Measurements from ENCODE around the gene OGFOD3.
A peak's percentile ranks its signal among the peaks of the same experiment; 100 is the strongest.
"Not testable (repeated sequence)": the region's sequence is repeated elsewhere in the genome, so short reads cannot be mapped to it uniquely, and the experiment has no call there.

The OGFOD3 gene

GRCh38 chr17:82433560-82434215 is 15.3 kb upstream of the OGFOD3 start:
- DNase-seq (ENCODE audit: low spot score), result no peak

GRCh38 chr17:82432017-82432416 is 13.6 kb upstream of the OGFOD3 start:
- DNase-seq (ENCODE audit: low spot score), result no peak

DNA sequence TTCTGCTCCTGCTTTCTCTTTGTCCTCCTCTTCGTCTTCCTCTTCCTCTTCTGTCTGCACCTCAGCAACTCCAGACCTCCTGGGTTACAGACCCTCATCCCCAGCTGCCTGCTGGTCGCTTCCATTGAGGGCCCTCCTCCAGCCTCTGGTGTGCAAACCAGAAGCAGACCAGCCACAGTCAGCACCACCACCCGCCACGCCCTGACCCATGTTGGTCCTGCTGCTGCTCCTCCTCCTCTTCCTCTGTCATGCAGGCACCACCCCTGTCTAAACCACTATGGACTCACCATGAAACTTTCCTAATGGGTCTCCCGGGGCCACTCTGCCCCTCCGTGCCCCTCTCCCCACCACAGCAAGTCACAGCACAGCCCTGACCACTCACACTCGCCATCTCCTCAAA is 11.4 kb upstream of the OGFOD3 start:
- DNase-seq (ENCODE audit: low spot score), result no peak

GRCh38 chr17:82428546-82428945 is 10.2 kb upstream of the OGFOD3 start:
- no peak for DNase-seq (ENCODE audit: low spot score)

- no peak for DNase-seq (ENCODE audit: low spot score)
Observed at GRCh38 chr17:82424863-82425159, 6.4 kb upstream of the OGFOD3 start.

GRCh38 chr17:82424001-82424862 is 5.8 kb upstream of the OGFOD3 start:
- peak; percentile 72 for DNase-seq (ENCODE audit: low spot score)

- peak; percentile 64 for DNase-seq (ENCODE audit: low spot score)
Observed at GRCh38 chr17:82419540-82419939, 1.2 kb upstream of the OGFOD3 start.

DNA sequence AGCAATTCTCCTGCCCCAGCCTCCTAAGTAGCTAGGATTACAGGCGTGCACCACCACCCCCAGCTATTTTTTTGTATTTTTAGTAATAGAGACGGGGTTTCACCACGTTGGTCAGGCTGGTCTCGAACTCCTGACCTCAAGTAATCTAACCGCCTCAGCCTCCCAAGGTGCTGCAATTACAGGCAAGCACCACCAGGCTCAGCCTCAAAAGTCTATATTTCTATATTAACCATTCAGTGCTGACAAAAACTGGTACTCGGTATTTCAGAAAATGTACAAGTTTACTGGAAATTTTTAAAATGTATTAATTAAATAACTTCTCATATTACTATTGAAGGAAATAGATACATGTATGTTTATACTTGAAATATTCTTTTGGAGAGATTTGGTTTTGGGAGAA is 1.6 kb downstream of the OGFOD3 start:
- no peak for DNase-seq (ENCODE audit: low spot score)

DNA sequence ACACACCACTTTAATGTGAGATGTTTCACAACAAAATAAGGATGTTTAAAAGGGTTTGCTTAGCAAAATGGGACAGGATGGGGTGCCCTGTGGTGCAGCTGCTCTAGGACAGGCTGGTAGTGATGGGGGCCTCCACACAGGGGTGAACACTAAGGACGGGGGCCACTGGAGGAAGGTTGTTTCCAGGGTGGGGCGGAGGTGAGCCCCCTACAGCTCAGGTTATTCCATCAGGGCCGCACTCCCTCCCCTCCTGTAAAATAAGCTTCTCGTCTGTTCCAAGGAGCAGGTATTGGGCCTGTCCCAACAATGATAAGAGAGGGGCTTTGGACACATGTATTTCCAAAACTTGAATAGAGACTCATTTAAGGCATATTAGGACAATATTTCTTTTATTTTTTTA is 2.1 kb downstream of the OGFOD3 start:
- no peak for DNase-seq (ENCODE audit: low spot score)

GRCh38 chr17:82415786-82416185 is 2.6 kb downstream of the OGFOD3 start:
- no peak for DNase-seq (ENCODE audit: low spot score)

DNA sequence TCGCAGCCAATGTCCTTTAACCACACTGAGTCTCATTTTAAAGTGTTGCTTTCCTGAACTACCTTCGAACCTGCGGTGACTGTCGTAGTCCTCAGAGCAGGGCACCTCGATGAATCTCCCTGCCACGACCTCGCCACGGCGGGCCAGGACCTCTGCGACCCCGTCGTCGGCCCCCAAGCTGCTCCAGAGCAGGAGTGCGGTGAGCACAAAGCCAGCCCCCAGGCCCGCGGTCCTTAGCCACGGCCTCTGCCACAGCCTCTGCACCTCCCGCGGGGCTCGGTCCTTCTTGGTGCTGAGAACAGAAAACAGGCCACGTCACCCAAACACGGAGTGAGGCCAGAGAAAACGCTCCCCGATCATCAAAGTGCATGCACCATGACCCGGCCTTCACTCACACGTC is 3.0 kb downstream of the OGFOD3 start:
- no peak for DNase-seq (ENCODE audit: low spot score)

DNA sequence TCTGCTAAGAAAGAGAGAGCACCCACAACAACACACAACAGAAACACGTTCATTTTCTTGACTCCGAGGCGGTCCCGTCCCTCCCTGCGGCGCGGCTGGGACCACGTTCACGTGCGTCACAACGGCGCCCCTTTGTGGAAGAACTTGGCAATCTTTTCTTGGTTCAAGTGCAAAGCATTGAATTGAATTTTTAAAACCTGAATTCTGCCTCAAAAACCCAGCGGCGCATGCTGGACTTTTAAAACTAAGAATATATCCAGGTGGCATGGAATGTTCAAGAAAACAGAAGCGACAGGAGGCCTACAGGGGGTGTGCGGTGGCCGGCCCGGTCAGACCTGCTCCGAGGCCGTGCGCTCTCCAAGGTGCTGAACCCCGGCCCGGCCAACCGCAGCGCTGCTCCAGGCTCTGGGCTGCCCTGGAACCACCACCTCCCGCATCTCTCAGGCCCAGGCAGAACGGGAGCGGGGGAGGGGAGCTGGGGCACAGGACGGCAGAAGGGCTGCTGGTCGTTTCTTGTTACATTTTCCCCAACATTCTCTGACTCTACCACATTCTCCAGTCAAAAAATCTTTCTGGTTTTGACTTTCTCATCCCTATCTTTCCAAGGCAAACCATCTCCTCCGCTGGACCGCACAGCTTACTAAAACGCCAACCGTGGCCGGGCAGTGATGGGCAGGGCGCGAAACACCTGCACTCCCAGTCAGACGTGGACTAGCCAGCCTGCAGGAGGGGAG is 3.7 kb downstream of the OGFOD3 start:
- peak; percentile 70 for DNase-seq (ENCODE audit: low spot score)

DNA sequence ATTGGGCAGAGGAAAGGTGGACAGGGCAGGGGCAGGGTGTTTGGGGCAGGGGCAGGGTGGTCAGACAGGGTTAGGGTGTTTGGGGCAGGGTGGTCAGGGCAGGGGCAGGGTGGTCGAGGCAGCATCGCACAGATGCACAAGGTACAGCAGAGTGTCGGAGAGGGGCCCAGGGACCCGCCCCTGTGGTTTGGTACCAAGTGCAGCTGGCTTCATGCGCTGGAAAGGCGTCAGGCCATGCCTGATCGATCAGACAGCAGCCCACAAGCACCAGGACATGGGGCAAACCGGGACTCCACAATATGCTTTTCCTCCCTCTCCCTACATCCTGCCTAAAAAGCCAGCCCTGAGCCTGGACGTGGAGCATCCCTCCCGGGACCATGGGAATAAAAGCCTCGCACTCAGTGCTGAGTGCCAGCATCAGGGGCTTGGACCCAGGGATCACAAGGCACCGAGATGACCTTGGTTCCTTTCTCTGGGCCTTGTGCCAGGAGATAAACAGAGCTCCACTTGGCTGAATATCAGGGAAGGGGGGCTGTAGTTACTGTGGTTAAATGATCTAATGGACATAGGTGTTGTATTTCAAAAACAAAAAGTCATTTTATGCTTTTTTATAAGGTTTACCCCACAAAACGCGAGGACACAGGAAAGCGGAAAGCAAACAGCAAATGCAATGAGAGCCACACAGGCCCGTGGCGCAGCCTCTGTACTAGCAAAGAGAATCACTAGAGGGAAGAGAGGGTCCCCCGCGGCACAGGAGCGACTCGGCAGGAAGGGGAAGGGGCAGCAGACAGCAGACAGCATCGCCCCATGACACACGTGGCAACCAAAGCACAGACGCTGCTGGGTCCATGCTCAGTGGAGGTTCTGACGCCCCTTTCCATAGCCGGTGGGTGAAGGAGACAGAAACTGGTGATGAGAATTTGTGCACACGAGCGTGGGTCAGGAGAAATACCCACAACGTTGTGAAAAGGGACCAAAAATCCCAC is 5.6 kb downstream of the OGFOD3 start:
- DNase-seq (ENCODE audit: low spot score), result no peak

- not testable (repeated sequence) for DNase-seq (ENCODE audit: low spot score)
Observed at GRCh38 chr17:82412081-82412480, 6.3 kb downstream of the OGFOD3 start.

DNA sequence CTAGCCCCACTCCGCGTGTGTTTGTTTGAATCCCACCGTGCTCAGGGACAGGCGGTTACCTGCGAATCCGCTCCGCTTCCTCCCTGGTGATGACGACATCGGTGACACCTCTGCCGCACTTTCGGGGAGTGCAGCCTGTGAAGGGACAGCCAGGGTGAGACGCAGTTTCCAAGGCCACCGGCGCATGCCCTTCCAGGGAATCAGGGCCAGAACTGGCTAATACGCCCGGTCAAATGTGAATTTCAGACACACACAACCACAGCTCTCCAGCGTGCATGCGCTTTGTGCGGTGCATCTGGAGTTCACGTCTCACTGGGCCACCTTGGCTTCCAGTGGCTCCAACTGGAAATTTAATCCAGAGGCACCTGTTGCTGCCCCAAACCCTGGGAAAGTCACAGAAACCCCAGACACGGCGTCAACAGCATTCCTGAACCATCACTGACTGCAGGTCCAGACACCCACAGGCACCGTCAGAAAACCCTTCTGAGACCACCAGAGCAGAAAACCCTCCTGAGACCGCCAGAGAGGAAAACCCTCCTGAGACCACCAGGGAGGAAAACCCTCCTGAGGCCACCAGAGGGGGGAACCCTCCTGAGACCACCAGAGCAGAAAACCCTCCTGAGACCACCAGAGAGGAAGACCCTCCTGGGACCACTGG is 6.9 kb downstream of the OGFOD3 start:
- no peak for DNase-seq (ENCODE audit: low spot score)

DNA sequence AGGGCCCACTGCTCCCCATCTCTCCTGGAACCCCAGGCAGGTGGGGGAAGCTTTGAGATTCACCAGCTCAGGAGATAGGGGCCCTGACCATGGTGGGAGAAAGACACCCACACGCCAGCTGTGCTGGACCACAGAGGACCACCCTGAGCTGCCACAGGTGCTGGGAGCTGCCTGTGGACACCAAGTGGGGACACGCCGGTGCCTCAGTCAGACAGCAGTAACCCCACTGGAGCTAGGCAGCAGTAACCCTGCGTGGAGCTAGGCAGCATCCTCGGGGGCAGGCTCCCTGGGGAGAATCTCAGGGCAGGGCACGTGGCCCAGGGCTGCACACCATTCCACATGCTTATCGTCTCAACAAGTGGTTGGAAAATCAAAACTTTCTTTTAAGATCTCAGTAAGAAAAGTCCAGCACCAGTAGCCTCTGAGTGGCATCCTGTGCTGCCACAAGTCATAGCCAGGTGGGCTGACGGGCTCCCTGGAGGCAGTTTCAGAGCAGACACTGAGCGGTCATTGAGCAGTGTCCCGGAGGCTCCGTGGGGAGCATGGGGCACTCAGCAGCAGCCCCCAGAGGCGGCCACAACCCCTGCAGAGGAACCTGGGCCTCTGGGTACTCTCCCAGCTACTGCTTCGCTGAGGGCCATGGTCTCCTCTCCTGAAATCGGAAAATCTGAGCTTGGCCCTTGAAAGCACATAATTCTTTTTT is 8.2 kb downstream of the OGFOD3 start:
- DNase-seq (ENCODE audit: low spot score), result no peak

- DNase-seq (ENCODE audit: low spot score), result no peak
Observed at GRCh38 chr17:82408938-82409318, 9.5 kb downstream of the OGFOD3 start.

- no peak for DNase-seq (ENCODE audit: low spot score)
Observed at GRCh38 chr17:82408288-82408937, 10.0 kb downstream of the OGFOD3 start.

DNA sequence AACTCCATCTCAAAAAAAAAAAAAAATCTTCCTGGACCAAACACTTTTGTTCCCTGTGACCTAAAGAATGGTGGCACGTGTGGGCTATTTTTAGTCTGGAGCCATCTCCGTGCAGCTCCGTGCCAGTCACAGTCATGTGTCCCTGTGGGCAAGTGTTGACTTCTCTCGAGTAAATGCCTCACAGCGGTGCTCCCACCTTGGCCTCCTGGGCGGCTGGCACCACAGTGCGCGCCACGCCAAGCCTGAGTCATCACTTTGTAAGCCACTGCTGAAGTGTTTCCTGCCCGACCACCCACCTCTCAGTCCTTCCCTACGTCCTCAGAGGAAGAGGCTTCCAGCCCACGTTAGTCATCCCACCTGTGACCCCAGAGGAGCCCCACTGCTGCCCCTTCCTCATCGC is 11.1 kb downstream of the OGFOD3 start:
- DNase-seq (ENCODE audit: low spot score), result no peak

DNA sequence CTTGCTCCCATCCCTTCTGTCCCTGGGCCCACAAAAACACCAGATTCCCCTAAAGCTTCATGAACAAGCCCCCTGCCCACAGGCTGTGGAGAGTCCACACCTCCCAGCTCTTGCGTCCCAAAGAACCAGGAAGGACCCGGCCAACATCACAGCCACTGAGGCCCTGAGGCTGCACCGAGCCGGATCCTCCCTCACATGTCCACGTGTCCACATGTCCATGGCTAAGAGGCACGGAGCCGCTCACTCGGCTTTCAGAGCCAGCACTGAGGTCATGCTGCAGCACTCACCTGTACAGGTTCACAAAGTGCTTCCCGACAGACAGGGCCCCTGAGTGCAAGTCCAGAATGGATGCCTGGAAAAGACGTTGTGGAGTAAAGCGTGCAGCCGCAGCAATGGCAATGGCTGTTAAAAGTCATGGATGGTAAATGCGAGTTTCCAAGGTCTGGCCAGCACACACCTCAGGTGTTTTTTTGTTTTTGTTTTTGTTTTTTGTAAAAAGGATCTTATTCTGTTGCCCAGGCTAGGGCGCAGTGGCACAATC is 12.2 kb downstream of the OGFOD3 start:
- no peak for DNase-seq (ENCODE audit: low spot score)
